Measurements from ENCODE around the gene ZNF664. TPM values are rescaled to one million over a fixed set of nuclear protein-coding genes. Genes with fewer than 3 reads are reported as not detected.

Gene ZNF664
- total and polyA plus RNA-seq, 10 of the 15 experiments (the other 5 are each of a cell fraction or from before 2014, with no cell fraction given), result 1.8 to 65.6 (median 30.8) TPM

GRCh38 chr12:123936471-123936870 lies 36.5 kb upstream of the ZNF664 start (continued):
- TF ChIP-seq CUX1 (IDR thresholded peaks at IDR 0.05; ENCODE audit: insufficient replicate concordance, low read depth, low read length), result no peak
- TF ChIP-seq RBBP5 (conservative IDR thresholded peaks at IDR 0.05), result no peak

DNA sequence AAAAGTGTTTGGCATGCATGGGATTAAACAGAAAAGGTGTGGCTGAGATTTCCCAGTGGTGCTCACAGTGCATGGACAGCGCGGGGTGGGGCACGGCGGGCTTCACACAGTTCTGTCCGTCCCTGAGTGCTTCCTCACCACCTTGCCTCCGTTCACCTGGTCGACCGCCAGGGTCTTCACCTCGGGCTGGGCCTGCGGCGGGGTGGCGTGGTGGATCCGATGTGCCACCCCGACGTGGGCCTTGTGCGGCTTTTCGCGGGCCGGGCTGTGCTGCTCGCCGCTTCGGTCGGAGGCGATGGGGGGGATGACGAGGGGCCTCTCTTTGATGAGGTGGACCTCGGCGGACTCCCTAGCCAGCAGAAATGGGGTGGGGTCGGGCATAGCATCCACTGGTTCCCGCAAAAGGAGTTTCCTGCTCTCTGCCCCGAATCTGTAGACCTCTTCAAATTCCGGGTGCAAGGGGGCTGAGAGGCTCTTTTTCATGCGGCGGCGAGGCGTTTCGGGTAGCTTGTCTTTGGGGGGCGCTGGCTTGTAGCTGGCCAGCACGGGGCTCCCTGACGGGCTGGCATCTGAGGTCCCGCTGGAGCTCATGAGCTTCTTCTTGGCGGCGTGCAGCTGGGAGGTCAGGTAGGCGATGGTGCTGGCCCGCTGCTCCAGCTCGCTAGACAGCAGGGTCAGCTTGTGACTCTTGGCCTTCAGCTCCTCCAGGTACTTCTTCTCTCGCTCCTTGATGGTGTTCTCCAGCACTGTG lies 35.9 kb upstream of the ZNF664 start:
- WGBS (ENCODE audit: insufficient coverage, insufficient replicate concordance, low lambda C conversion rate, missing lambda C conversion rate), result 87% methylated on average over 44 of the region's 46 CpGs
- peak; percentile 13 for FAIRE-seq
- H4K20me1 ChIP-seq (ENCODE audit: control insufficient read depth, insufficient read depth), result no peaks in the 10 kb centered on the region
- H3K36me3 ChIP-seq (ENCODE audit: control insufficient read depth in 2 of 2, insufficient read depth in 2 of 2, low read length in 1 of 2), result no peaks in the 10 kb centered on the region
- H3K9ac ChIP-seq (ENCODE audit: control insufficient read depth, insufficient read depth, low read length), result no peak overlapping the region
- ChIA-PET POLR2A (no interaction called here), RAD21 (ENCODE audit: unreplicated experiment) (no interaction called here), SMC1A (ENCODE audit: uncharacterized antibody, unreplicated experiment) (no interaction called here), CTCF (no interaction called here)
- peak overlapping the region; percentile 60; the same call in 1 of the 2 replicates for H2AFZ ChIP-seq (ENCODE audit: control insufficient read depth, low read depth, low read length)
- BruUV-seq (replicated peaks), result no TSS peak
- in situ Hi-C loops (cut with MboI), result no loop called here
- H3K27ac ChIP-seq (ENCODE audit: control insufficient read depth, insufficient read depth), result no peak overlapping the region
- H3K4me2 ChIP-seq (ENCODE audit: control insufficient read depth, insufficient read depth), result peak overlapping the region; percentile 5; the same call in 1 of the 2 replicates
- H3K4me1 ChIP-seq (ENCODE audit: control insufficient read depth, insufficient read depth, low read length), result peaks cover 11% of the 10 kb centered on the region
- intact Hi-C loops (cut with micrococcal nuclease; ENCODE audit: unreplicated experiment), result no loop called here
- no peaks in the 10 kb centered on the region for H3K27me3 ChIP-seq (replicated peaks in 1 of 2; ENCODE audit: control insufficient read depth in 2 of 2, insufficient read depth in 2 of 2, low read length in 1 of 2)
- no peaks in the 10 kb centered on the region; the same call in 1 of the 3 replicates for H3K9me3 ChIP-seq (replicated peaks; ENCODE audit: control insufficient read depth, insufficient read depth, low read length)
- peak overlapping the region; percentile 43; the same call in 1 of the 2 replicates for H3K4me3 ChIP-seq
- no peaks in the 10 kb centered on the region for H3K79me2 ChIP-seq (ENCODE audit: control insufficient read depth, insufficient read depth, low read length)
- ATAC-seq, result no peak
- DNase-seq (ENCODE audit: low read depth, low spot score), result no peak
- TF ChIP-seq MEF2A (IDR thresholded peaks at IDR 0.05; ENCODE audit: insufficient read depth, low read depth, low read length) (no peak), HDGF (IDR thresholded peaks at IDR 0.05) (no peak), SPI1 (IDR thresholded peaks at IDR 0.05; ENCODE audit: borderline replicate concordance, insufficient read depth, low read depth, low read length) (no peak), CEBPZ (IDR thresholded peaks at IDR 0.05; ENCODE audit: low read depth, low read length) (no peak), TCF7 (IDR thresholded peaks at IDR 0.05; ENCODE audit: borderline replicate concordance) (no peak), IKZF2 (IDR thresholded peaks at IDR 0.05) (no peak), FOS (IDR thresholded peaks at IDR 0.05; ENCODE audit: borderline replicate concordance, extremely low read depth, insufficient read length) (no peak), NR2F1 (conservative IDR thresholded peaks at IDR 0.05) (no peak), EP300 (IDR thresholded peaks at IDR 0.05; ENCODE audit: borderline replicate concordance in 1 of 2, control insufficient read depth in 1 of 2, low read depth in 2 of 2, low read length in 2 of 2) (no peak), POLR2AphosphoS2 (IDR thresholded peaks at IDR 0.05; ENCODE audit: low read depth, low read length) (no peak)

Measured in GM12878 (cell line).